Amniotic stem cell (primary cell): ENCODE data around the gene SYT9.
"Not testable (repeated sequence)": the region's sequence is repeated elsewhere in the genome, so short reads cannot be mapped to it uniquely, and the experiment has no call there.

ENCODE experiments used
- DNase-seq: peaks from one replicate; lab custom pipeline; 2025; lab: John Stamatoyannopoulos, UW

SYT9 gene

GRCh38 chr11:7508087-7508486 is 256.4 kb downstream of the SYT9 start:
- no peak for DNase-seq

GRCh38 chr11:7509966-7510365 is 258.3 kb downstream of the SYT9 start:
- DNase-seq: no peak

- no peak for DNase-seq
Observed at GRCh38 chr11:7511401-7511800, 259.7 kb downstream of the SYT9 start.

- DNase-seq: no peak
Observed at GRCh38 chr11:7512525-7513233, 261.0 kb downstream of the SYT9 start.

GRCh38 chr11:7513234-7514098 is 261.8 kb downstream of the SYT9 start, which contains the start of gene PPFIBP2:
Gene PPFIBP2 (plus strand): TSS chr11:7513999. CDS start chr11:7549476, 35,477 bp downstream.
- peak; percentile 71 for DNase-seq

- no peak for DNase-seq
Observed at GRCh38 chr11:7514099-7514591, 262.4 kb downstream of the SYT9 start.

- DNase-seq: no peak
Observed at GRCh38 chr11:7515447-7515886, 263.8 kb downstream of the SYT9 start.

- no peak for DNase-seq
Observed at GRCh38 chr11:7516475-7516874, 264.8 kb downstream of the SYT9 start.

- not testable (repeated sequence) for DNase-seq
Observed at GRCh38 chr11:7517743-7518142, 266.0 kb downstream of the SYT9 start.
